HG03520 (cell line): ENCODE measurements around the gene PCBP4.
A peak's percentile ranks its signal among the peaks of the same experiment; 100 is the strongest.
"Not testable (repeated sequence)": the region's sequence is repeated elsewhere in the genome, so short reads cannot be mapped to it uniquely, and the experiment has no call there.

Experiments used
- ATAC-seq: cut with Tn5 transposase; IDR thresholded peaks from one replicate; pipeline ENCODE4 v1.9.1; 2021; ENCODE audit warnings: mild to moderate bottlenecking, moderate library complexity; ENCODE audit not compliant: unreplicated experiment

Gene PCBP4

GRCh38 chr3:51995346-51996163, 28.3 kb upstream of the PCBP4 start, which contains the start of gene RPL29:
TSS of gene RPL29 (minus strand) at chr3:51995895. CDS start at chr3:51995461, 434 bp downstream.
- peak; percentile 66 for ATAC-seq

GRCh38 chr3:51994530-51994929, 27.3 kb upstream of the PCBP4 start:
- ATAC-seq = no peak

- not testable (repeated sequence) for ATAC-seq
Observed at GRCh38 chr3:51993657-51994056, 26.4 kb upstream of the PCBP4 start.

GRCh38 chr3:51992017-51992682, 24.9 kb upstream of the PCBP4 start:
- no peak for ATAC-seq

- not testable (repeated sequence) for ATAC-seq
Observed at GRCh38 chr3:51990501-51990971, 23.3 kb upstream of the PCBP4 start.

- no peak for ATAC-seq
Observed at GRCh38 chr3:51988286-51989146, 21.3 kb upstream of the PCBP4 start.

DNA sequence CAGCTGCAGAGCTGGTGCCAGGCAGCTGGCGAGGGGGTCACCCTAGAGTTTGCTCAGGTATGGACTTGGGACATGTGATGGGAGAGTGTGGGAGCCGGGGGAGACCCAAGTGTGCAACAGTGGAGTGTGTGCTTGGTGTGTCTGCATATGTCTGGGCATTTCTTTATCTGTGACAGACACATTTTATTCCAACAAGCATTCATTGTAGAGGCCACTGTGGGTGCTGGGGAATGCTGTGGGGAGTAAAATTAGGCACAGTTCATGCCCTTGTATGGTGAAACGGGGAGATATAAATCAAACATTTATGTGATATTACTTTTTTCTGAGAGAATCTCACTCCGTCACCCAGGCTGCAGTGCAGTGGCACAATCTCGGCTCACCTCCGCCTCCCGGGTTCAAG, 20.3 kb upstream of the PCBP4 start:
- ATAC-seq = no peak

DNA sequence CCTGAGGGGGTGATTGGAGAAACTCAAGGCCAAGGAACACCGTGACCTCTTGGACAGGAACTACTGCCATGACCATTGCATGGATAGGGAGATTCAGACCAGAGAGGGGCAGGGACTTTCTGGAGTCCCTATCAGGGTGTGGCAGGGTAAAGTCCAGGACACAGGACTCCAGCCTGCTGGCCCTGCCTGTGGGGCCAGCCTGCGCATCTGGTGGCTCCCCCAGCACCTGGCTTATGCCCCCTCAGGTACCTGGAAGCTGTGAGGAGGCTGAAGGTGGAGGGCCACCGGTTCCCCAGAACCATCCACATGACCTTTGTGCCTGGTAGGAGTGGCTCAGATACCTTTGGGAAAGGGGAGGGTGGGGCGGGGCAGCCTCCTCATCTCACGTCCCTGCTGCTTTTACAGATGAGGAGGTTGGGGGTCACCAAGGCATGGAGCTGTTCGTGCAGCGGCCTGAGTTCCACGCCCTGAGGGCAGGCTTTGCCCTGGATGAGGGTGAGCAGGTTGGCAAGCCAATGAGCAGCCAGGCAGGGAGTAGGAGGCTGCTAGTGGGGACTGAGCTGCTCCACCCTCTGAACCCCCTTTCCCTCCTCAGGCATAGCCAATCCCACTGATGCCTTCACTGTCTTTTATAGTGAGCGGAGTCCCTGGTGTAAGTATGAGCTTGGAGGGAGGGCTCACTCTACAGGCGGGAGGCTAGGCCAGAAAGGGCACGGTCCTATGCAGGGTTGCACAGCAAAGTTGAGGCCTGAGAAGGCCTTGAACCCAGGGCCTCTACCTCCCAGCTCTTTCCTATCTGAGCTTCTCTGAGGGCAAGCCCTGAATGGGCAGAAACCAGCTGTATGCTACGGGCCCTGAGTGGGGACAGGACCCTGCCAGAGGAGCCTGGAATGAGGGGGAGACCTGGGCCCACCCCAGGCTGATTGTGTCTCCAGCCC, 19.0 kb upstream of the PCBP4 start:
- no peak for ATAC-seq

GRCh38 chr3:51985063-51985462, 17.8 kb upstream of the PCBP4 start:
- no peak for ATAC-seq

- no peak for ATAC-seq
Observed at GRCh38 chr3:51984269-51984647, 17.0 kb upstream of the PCBP4 start.

GRCh38 chr3:51983578-51984268, 16.5 kb upstream of the PCBP4 start:
- ATAC-seq = no peak

GRCh38 chr3:51982838-51983577, 15.8 kb upstream of the PCBP4 start, which contains the start of gene ACY1:
TSS of gene ACY1 (plus strand) at chr3:51983535. CDS start at chr3:51984065, 530 bp downstream.
- peak; percentile 65 for ATAC-seq

GRCh38 chr3:51982352-51982837, 15.1 kb upstream of the PCBP4 start:
- ATAC-seq = peak; percentile 37

GRCh38 chr3:51980253-51980652, 13.0 kb upstream of the PCBP4 start:
- ATAC-seq = no peak

DNA sequence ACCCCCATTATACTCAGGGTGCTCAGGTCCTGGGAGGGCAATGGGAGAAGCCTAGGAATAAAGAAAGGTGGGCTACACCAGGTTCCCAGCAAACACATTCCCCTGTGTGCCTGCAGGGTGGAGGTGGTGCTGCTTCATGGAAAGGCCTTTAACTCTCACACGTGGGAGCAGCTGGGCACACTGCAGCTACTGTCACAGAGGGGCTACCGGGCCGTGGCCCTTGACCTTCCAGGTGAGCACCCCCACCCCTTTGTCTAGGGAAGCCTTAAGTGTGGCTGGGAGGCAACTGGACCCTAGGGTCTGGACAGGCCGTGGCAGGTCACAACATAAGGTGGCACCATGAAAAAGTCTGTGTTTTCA, 10.9 kb upstream of the PCBP4 start:
- ATAC-seq = no peak

DNA sequence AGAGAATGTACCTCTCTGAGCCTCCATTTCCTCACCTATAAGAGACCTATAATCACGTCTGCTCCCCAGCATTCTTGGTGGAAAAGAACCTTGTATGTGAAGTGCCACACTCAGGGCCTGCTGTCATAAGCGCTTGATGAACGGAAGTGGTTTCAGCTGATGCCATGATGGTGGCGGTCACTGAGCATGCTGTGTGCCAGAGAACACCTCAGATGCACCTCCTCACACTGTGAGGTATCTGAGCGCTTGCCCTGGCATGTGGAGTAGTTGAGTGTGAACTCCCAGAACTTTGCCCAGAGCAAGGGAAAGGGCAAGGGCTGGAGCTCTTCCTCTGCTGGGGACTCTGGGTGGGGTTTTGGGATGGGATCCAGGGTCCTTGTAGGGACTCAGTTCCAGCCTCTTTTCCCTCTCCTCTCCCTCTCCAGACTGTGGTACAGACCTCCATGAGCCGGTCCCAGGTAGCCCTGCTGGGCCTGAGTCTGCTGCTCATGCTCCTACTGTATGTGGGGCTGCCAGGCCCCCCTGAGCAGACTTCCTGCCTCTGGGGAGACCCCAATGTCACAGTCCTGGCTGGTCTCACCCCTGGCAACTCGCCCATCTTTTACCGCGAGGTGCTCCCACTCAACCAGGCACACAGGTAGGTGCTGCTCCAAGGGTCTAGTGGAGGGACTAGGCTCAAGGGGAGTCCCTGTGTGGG, 10.3 kb upstream of the PCBP4 start:
- no peak for ATAC-seq

- no peak for ATAC-seq
Observed at GRCh38 chr3:51975852-51976549, 8.7 kb upstream of the PCBP4 start.
